Neuron (in vitro differentiated cells): ENCODE measurements around the gene HSPG2.
"Not testable (repeated sequence)": the region's sequence is repeated elsewhere in the genome, so short reads cannot be mapped to it uniquely, and the experiment has no call there.

Source experiments
- H2AFZ ChIP-seq: one replicate; pipeline ENCODE4 v1.6.1; 2013; ENCODE audit warnings: low read depth, mild to moderate bottlenecking, inconsistent platforms, low read length, moderate library complexity
- H3K27me3 ChIP-seq: one replicate; pipeline ENCODE4 v1.6.1; 2013; ENCODE audit warnings: low read length; ENCODE audit not compliant: insufficient read depth
- H3K36me3 ChIP-seq: one replicate; pipeline ENCODE4 v1.6.1; 2013; ENCODE audit warnings: low read length; ENCODE audit not compliant: insufficient read depth
- H3K4me1 ChIP-seq: one replicate; pipeline ENCODE4 v1.6.1; 2013; ENCODE audit warnings: low read length; ENCODE audit not compliant: insufficient read depth
- H3K4me3 ChIP-seq: 2 replicates; pipeline ENCODE4 v1.5.1; 2013; ENCODE audit warnings: mild to moderate bottlenecking, low read length, moderate library complexity
- H3K9me3 ChIP-seq: one replicate; pipeline ENCODE4 v1.6.1; 2013; ENCODE audit warnings: low read length

HSPG2 gene

DNA sequence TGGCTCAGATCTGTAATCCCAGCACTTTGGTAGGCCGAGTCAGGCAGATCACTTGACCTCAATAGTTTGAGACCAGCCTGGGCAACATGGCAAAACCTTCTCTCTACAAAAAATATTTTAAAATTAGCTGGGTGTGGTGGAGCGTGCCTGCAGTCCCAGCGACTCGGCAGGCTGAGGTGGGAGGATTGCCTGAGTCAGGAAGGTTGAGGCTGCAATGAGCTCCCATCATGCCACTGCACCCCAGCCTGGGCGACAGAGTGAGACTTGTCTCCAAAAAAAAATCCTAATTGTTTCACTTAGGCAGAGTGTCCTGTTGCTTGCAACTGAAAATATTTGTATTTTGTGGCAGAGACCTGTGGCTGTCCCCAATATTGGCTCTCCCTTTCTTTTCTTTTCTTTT, 32.0 kb upstream of the HSPG2 start:
- H3K4me3 ChIP-seq, H2AFZ ChIP-seq, H3K4me1 ChIP-seq, H3K27me3 ChIP-seq, H3K9me3 ChIP-seq, H3K36me3 ChIP-seq: not testable (repeated sequence)

GRCh38 chr1:21967216-21967615, 30.1 kb upstream of the HSPG2 start:
- H2AFZ ChIP-seq, H3K27me3 ChIP-seq, H3K9me3 ChIP-seq, H3K4me1 ChIP-seq, H3K36me3 ChIP-seq, H3K4me3 ChIP-seq: not testable (repeated sequence)

DNA sequence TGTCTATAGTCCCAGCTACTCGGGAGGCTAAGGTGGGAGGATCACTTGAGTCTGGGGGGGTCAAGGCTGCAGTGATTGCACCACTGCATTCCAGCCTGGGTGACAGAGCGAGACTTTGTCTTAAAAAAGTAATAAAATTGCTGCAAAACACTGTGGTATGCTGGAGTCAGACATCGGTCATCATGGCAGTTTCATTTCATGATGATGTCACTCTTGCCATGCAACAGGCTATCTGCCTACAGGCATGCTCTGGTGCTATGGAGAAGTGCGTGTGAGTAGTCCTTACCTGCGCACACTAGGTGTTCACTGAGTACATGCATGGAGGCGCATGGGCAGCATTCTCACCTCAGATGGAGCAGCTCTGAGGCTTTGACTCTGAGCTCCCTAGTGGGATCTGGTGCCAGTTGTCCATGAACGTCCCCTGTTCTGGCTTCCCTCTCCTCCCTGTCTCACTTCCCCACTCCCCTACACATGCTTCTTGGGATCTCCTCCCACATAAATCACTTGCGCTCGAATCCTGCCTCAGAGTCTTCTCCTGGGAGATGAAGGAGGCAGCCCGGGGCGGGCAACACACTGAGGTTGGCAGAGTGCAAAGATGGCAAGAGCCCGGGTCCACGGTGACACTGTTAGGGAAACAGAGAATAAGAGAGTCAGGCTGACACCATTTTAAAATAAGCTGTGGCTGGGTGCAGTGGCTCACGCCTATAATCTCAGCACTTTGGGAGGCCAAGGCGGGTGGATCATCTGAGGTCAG, 29.3 kb upstream of the HSPG2 start:
- Histone ChIP-seq H3K36me3 (no peaks in the 10 kb centered on the region), H3K9me3 (no peaks in the 10 kb centered on the region), H3K4me1 (no peaks in the 10 kb centered on the region), H3K27me3 (no peaks in the 10 kb centered on the region), H2AFZ (no peak overlapping the region), H3K4me3 (no peak overlapping the region)

DNA sequence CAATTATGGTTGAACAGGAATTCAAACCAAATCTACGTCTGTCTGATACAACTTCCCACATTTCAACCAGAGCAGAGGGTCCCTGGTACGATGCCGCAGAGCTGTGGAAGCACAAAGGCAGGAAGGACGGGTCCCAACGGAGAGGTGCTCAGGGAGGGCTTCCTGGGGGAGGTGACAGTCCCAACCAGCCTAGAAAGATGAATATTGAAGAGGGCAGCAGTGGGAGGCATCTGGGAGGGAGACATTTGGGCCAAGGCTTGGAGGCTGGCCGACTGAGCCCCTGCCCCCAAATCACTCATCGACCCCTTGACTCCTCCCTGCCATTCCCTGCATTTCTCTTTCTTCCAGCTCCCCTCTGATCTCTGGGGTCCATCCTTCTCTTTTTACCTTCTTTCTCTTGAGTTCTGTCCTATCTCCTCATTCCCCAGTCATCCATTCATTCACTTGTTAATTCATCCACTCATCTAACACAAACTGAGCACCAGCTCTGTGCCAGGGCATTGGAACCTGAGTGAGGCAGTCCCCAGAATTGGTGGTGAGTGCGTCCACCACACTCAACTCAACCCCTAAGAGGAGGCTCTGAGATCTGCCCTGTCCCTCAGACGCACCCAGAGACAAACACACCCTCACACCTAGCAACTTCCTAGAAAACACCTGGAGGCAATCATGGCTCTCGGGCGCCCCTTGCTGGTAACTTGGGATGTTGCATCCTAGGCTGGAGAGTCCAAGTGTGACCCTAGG, 26.5 kb upstream of the HSPG2 start:
- no peaks in the 10 kb centered on the region for H3K27me3 ChIP-seq
- no peaks in the 10 kb centered on the region for H3K9me3 ChIP-seq
- H3K36me3 ChIP-seq, result no peaks in the 10 kb centered on the region
- H3K4me3 ChIP-seq, result no peak overlapping the region
- H3K4me1 ChIP-seq, result no peaks in the 10 kb centered on the region
- H2AFZ ChIP-seq, result no peak overlapping the region

DNA sequence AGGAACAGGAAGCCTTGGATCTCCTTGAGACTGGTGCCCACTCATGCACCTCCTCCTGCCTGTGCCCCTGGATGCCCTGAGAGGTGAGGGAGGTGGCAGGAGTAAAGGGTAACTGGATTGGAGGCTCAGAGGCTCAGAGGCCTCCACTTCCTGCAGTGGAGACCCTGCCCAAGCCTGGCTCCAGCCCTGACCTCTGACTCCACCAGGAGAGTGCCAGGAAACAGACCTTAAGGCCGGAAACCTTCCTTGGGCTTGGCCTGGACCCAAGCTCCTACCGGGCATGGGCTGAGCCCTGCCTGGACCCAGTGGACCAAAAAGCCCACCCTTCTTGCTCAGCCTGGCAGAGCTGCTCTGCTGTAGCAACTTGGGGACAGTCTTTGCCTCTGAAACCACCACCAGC, 24.7 kb upstream of the HSPG2 start:
- H3K36me3 ChIP-seq, result no peaks in the 10 kb centered on the region
- no peaks in the 10 kb centered on the region for H3K9me3 ChIP-seq
- H3K4me3 ChIP-seq, result no peak overlapping the region
- H3K27me3 ChIP-seq, result no peaks in the 10 kb centered on the region
- H2AFZ ChIP-seq, result no peak overlapping the region
- H3K4me1 ChIP-seq, result peaks cover 5% of the 10 kb centered on the region

DNA sequence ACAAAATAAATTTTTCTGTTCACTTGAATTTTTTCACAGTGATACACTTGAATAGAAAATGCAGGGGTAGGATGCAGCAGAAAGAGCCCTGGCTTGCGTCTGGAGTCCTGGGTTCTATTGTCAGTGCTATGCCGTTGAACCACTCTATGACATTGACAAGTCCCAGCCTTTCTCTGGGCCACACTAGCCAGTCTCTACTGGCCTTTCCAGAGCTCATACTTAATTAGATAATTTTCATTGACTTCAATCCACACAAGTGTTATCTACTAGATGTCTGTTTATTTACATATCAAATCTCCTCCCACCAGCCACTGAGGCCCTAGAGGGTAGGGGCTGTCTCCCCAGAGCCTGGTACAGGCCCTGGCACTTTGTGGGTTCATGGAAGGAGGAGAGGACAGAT, 24.2 kb upstream of the HSPG2 start:
- H3K4me3 ChIP-seq, result no peak overlapping the region
- H2AFZ ChIP-seq, result no peak overlapping the region
- no peaks in the 10 kb centered on the region for H3K9me3 ChIP-seq
- H3K27me3 ChIP-seq, result no peaks in the 10 kb centered on the region
- no peaks in the 10 kb centered on the region for H3K36me3 ChIP-seq
- peaks cover 5% of the 10 kb centered on the region for H3K4me1 ChIP-seq

DNA sequence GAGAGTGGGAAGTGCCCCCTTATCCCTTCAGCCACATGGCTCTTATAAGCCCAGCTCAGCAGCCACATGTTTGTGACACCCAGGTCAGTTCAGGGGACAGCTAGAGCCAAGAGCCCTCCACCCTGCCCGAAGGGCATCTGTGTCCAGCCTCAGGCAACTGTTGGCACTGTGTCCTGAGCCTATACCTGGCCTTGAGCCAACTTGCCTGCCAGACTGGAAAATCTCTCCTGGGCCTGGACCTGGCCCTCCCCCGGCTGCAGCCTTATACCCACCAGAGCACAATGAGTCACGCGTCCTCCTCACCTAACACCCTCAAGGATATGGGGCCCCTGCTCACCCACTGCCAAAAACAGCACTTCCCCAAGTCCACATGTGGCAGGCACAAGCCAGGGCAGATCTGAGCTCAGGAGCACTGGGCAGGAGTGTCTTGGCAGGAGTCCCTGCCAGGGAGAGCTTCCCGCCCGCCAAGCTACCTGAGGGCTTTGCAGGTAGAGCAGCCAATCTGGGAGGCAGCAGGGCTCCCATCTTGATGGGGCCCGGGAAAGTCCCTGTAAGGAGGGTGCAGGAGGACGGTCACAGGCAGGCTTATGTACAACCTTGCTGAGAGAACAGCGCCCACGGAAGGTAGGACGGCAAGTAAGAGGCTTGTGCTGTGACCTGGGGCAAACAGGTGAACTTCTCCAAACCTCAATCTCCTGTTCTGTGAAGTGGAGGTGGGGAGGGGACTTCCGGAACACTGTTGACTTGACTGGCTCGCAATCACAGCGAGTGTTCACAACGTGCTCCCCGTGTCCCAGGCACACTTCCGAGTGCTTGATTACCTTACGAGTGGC, 19.8 kb upstream of the HSPG2 start:
- peaks cover 5% of the 10 kb centered on the region for H3K4me1 ChIP-seq
- H3K36me3 ChIP-seq, result no peaks in the 10 kb centered on the region
- no peak overlapping the region for H2AFZ ChIP-seq
- no peaks in the 10 kb centered on the region for H3K27me3 ChIP-seq
- no peak overlapping the region for H3K4me3 ChIP-seq
- H3K9me3 ChIP-seq, result no peaks in the 10 kb centered on the region

GRCh38 chr1:21955501-21956281, 18.6 kb upstream of the HSPG2 start:
- Histone ChIP-seq H3K4me1 (peaks cover 5% of the 10 kb centered on the region), H3K9me3 (no peaks in the 10 kb centered on the region), H3K27me3 (peaks cover 5% of the 10 kb centered on the region), H3K36me3 (no peaks in the 10 kb centered on the region), H2AFZ (no peak overlapping the region), H3K4me3 (no peak overlapping the region)

DNA sequence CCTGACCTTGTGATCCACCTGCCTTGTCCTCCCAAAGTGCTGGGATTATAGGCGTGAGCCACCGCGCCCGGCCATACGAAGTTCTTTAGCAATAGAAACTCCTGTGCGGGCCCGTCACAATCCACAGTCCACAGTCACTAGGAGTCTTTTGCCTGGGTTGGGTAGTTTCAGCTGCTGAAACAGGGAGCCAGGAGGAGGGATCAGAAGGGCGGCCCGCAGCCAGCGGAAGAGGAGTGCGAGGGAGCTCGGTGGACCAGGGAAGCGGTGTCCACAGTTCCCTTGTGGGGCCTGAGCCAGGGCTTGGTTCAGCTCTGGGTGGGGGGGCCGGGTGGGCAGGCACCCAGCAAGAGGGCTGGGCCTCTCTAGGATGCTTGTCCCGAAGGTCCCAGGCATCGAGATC, 17.9 kb upstream of the HSPG2 start:
- H3K9me3 ChIP-seq, result no peaks in the 10 kb centered on the region
- H3K4me3 ChIP-seq, result no peak overlapping the region
- H2AFZ ChIP-seq, result no peak overlapping the region
- H3K4me1 ChIP-seq, result peaks cover 5% of the 10 kb centered on the region
- peaks cover 5% of the 10 kb centered on the region for H3K27me3 ChIP-seq
- H3K36me3 ChIP-seq, result no peaks in the 10 kb centered on the region

GRCh38 chr1:21952786-21953520, 15.8 kb upstream of the HSPG2 start:
- Histone ChIP-seq H3K27me3 (peaks cover 5% of the 10 kb centered on the region), H3K4me1 (peaks cover 1% of the 10 kb centered on the region), H3K4me3 (no peak overlapping the region), H2AFZ (no peak overlapping the region), H3K9me3 (peaks cover 2% of the 10 kb centered on the region), H3K36me3 (no peaks in the 10 kb centered on the region)

- H3K27me3 ChIP-seq, result peaks cover 5% of the 10 kb centered on the region
- H3K4me3 ChIP-seq, result no peak overlapping the region
- peaks cover 4% of the 10 kb centered on the region for H3K4me1 ChIP-seq
- H2AFZ ChIP-seq, result no peak overlapping the region
- peaks cover 2% of the 10 kb centered on the region for H3K9me3 ChIP-seq
- H3K36me3 ChIP-seq, result no peaks in the 10 kb centered on the region
Measured at GRCh38 chr1:21951226-21951870, 14.2 kb upstream of the HSPG2 start.

GRCh38 chr1:21950734-21951133, 13.6 kb upstream of the HSPG2 start:
- H3K36me3 ChIP-seq, result no peaks in the 10 kb centered on the region
- no peak overlapping the region for H3K4me3 ChIP-seq
- H3K4me1 ChIP-seq, result peaks cover 4% of the 10 kb centered on the region
- H3K9me3 ChIP-seq, result peaks cover 2% of the 10 kb centered on the region
- H3K27me3 ChIP-seq, result peaks cover 5% of the 10 kb centered on the region
- H2AFZ ChIP-seq, result no peak overlapping the region
